GM19455 (cell line): ENCODE measurements around the gene TRIM67.

ENCODE experiments used
- ATAC-seq: cut with Tn5 transposase; IDR thresholded peaks from one replicate; pipeline ENCODE4 v1.9.1; 2021; ENCODE audit not compliant: unreplicated experiment

Gene TRIM67

GRCh38 chr1:231231511-231231910, 69.7 kb downstream of the TRIM67 start:
- ATAC-seq = no peak

GRCh38 chr1:231232870-231233734, 71.2 kb downstream of the TRIM67 start:
- no peak for ATAC-seq

- ATAC-seq = no peak
Observed at GRCh38 chr1:231233735-231234417, 72.0 kb downstream of the TRIM67 start.

- no peak for ATAC-seq
Observed at GRCh38 chr1:231234506-231234905, 72.6 kb downstream of the TRIM67 start.

GRCh38 chr1:231235526-231236207, 73.8 kb downstream of the TRIM67 start:
- ATAC-seq = no peak

GRCh38 chr1:231236208-231236591, 74.3 kb downstream of the TRIM67 start:
- no peak for ATAC-seq

GRCh38 chr1:231236938-231237337, 75.1 kb downstream of the TRIM67 start:
- no peak for ATAC-seq

- ATAC-seq = no peak
Observed at GRCh38 chr1:231238298-231238697, 76.4 kb downstream of the TRIM67 start.

- no peak for ATAC-seq
Observed at GRCh38 chr1:231240531-231240882, 78.6 kb downstream of the TRIM67 start.

- peak; percentile 92 for ATAC-seq
Observed at GRCh38 chr1:231240883-231241735, 79.3 kb downstream of the TRIM67 start, which contains the start of gene GNPAT. TSS of gene GNPAT (plus strand) at chr1:231241212. CDS start at chr1:231241379, 167 bp downstream.

- no peak for ATAC-seq
Observed at GRCh38 chr1:231241750-231242149, 79.9 kb downstream of the TRIM67 start.

GRCh38 chr1:231242516-231243198, 80.8 kb downstream of the TRIM67 start:
- no peak for ATAC-seq

GRCh38 chr1:231248778-231249177, 86.9 kb downstream of the TRIM67 start:
- ATAC-seq = no peak

- no peak for ATAC-seq
Observed at GRCh38 chr1:231252336-231252735, 90.5 kb downstream of the TRIM67 start.

GRCh38 chr1:231260351-231260750, 98.5 kb downstream of the TRIM67 start:
- ATAC-seq = no peak

GRCh38 chr1:231264642-231265041, 102.8 kb downstream of the TRIM67 start:
- ATAC-seq = no peak

GRCh38 chr1:231265379-231265778, 103.5 kb downstream of the TRIM67 start:
- ATAC-seq = no peak

GRCh38 chr1:231266811-231267322, 105.0 kb downstream of the TRIM67 start:
- no peak for ATAC-seq
